ENCODE measurements around the gene CABLES2.
"Not testable (repeated sequence)": the region's sequence is repeated elsewhere in the genome, so short reads cannot be mapped to it uniquely, and the experiment has no call there.

Gene CABLES2

GRCh38 chr20:62381202-62381797, 25.8 kb downstream of the CABLES2 start:
- in situ Hi-C loops (cut with HindIII; ENCODE audit: low pct_ligation_motif_present, low pct_unique_long_range_greater_than_20kb, low sequenced_read_pairs) = no loop called here
- DNase-seq = peak; percentile 49

- in situ Hi-C loops (cut with HindIII; ENCODE audit: low pct_ligation_motif_present, low pct_unique_long_range_greater_than_20kb, low sequenced_read_pairs) = no loop called here
- DNase-seq = no peak
Measured at GRCh38 chr20:62378215-62378614, 28.9 kb downstream of the CABLES2 start.

- no peak for DNase-seq
- in situ Hi-C loops (cut with HindIII; ENCODE audit: low pct_ligation_motif_present, low pct_unique_long_range_greater_than_20kb, low sequenced_read_pairs) = no loop called here
Measured at GRCh38 chr20:62377615-62378178, 29.4 kb downstream of the CABLES2 start.

- in situ Hi-C loops (cut with HindIII; ENCODE audit: low pct_ligation_motif_present, low pct_unique_long_range_greater_than_20kb, low sequenced_read_pairs) = no loop called here
- DNase-seq = no peak
Measured at GRCh38 chr20:62377064-62377461, 30.0 kb downstream of the CABLES2 start.

- no peak for DNase-seq
- in situ Hi-C loops (cut with HindIII; ENCODE audit: low pct_ligation_motif_present, low pct_unique_long_range_greater_than_20kb, low sequenced_read_pairs) = no loop called here
Measured at GRCh38 chr20:62376112-62377063, 30.7 kb downstream of the CABLES2 start.

GRCh38 chr20:62374331-62375152, 32.5 kb downstream of the CABLES2 start:
- no peak for DNase-seq
- in situ Hi-C loops (cut with HindIII; ENCODE audit: low pct_ligation_motif_present, low pct_unique_long_range_greater_than_20kb, low sequenced_read_pairs) = no loop called here

- DNase-seq; in situ Hi-C loops (cut with HindIII; ENCODE audit: low pct_ligation_motif_present, low pct_unique_long_range_greater_than_20kb, low sequenced_read_pairs): not testable (repeated sequence)
Measured at GRCh38 chr20:62373631-62374179, 33.4 kb downstream of the CABLES2 start.

- in situ Hi-C loops (cut with HindIII; ENCODE audit: low pct_ligation_motif_present, low pct_unique_long_range_greater_than_20kb, low sequenced_read_pairs) = no loop called here
Measured at GRCh38 chr20:62372042-62372993, 34.8 kb downstream of the CABLES2 start.

GRCh38 chr20:62371588-62372041, 35.5 kb downstream of the CABLES2 start:
- no peak for DNase-seq
- in situ Hi-C loops (cut with HindIII; ENCODE audit: low pct_ligation_motif_present, low pct_unique_long_range_greater_than_20kb, low sequenced_read_pairs) = no loop called here

More at GRCh38 chr20:62372042-62372993, 34.8 kb downstream of the CABLES2 start:
- no peak for DNase-seq

- no peak for DNase-seq
- in situ Hi-C loops (cut with HindIII; ENCODE audit: low pct_ligation_motif_present, low pct_unique_long_range_greater_than_20kb, low sequenced_read_pairs) = no loop called here
Measured at GRCh38 chr20:62370807-62371587, 36.1 kb downstream of the CABLES2 start.

GRCh38 chr20:62370115-62370806, 36.8 kb downstream of the CABLES2 start:
- in situ Hi-C loops (cut with HindIII; ENCODE audit: low pct_ligation_motif_present, low pct_unique_long_range_greater_than_20kb, low sequenced_read_pairs) = no loop called here
- peak; percentile 86 for DNase-seq

GRCh38 chr20:62369815-62370114, 37.3 kb downstream of the CABLES2 start:
- in situ Hi-C loops (cut with HindIII; ENCODE audit: low pct_ligation_motif_present, low pct_unique_long_range_greater_than_20kb, low sequenced_read_pairs) = no loop called here
- DNase-seq = no peak

GRCh38 chr20:62368976-62369814, 37.9 kb downstream of the CABLES2 start:
- in situ Hi-C loops (cut with HindIII; ENCODE audit: low pct_ligation_motif_present, low pct_unique_long_range_greater_than_20kb, low sequenced_read_pairs) = no loop called here
- DNase-seq = peak; percentile 53

- in situ Hi-C loops (cut with HindIII; ENCODE audit: low pct_ligation_motif_present, low pct_unique_long_range_greater_than_20kb, low sequenced_read_pairs) = no loop called here
- no peak for DNase-seq
Measured at GRCh38 chr20:62368392-62368975, 38.6 kb downstream of the CABLES2 start.
